OCI-LY7 (cell line): Measurements from ENCODE around the gene GLRX3.

Experiments used
- CTCF ChIP-seq: fragments of 200-600 bp; sonication (generic); conservative IDR thresholded peaks from 2 replicates; pipeline ENCODE4 v1.5.1; 2014; ENCODE audit warnings: mild to moderate bottlenecking, antibody characterized with exemption, low read length, moderate library complexity, mixed read lengths
- EZH2phosphoT487 ChIP-seq: fragments of 200-600 bp; sonication (generic); IDR thresholded peaks from 2 replicates; pipeline ENCODE4 v1.6.1; 2018; ENCODE audit warnings: low read depth, borderline replicate concordance, mild to moderate bottlenecking, mixed run types, antibody characterized with exemption, low read length, moderate library complexity, mixed read lengths

- no peak for TF ChIP-seq CTCF
- no peak for TF ChIP-seq EZH2phosphoT487
Observed at GRCh38 chr10:130136226-130137089, at the start of gene GLRX3.
